Colonic mucosa (tissue), 4 donors: ENCODE results near the gene SSBP4. TPM values are rescaled to one million over a fixed set of nuclear protein-coding genes. Genes with fewer than 3 reads are reported as not detected.

Experiments
- DNase-seq: peaks from one replicate; pipeline ENCODE4 v3.0.0-alpha.2; 2020
- H3K27ac ChIP-seq: fragments of 200-600 bp; one replicate; pipeline ENCODE4 v1.8.0; 2021
- H3K27me3 ChIP-seq: fragments of 200-600 bp; one replicate; pipeline ENCODE4 v1.8.0; 2021
- H3K36me3 ChIP-seq: fragments of 200-600 bp; one replicate; pipeline ENCODE4 v1.8.0; 2021
- H3K4me1 ChIP-seq: fragments of 200-600 bp; one replicate; pipeline ENCODE4 v1.8.0; 2021; ENCODE audit warnings: mild to moderate bottlenecking
- H3K4me3 ChIP-seq: fragments of 200-600 bp; one replicate; pipeline ENCODE4 v1.8.0; 2021
- H3K9ac ChIP-seq, 2 donors: one replicate each; pipeline ENCODE4 v1.7.0; 2013; ENCODE audit warnings: control low read depth in 2 of 2, low read depth in 2 of 2, low read length in 2 of 2
- H3K9me3 ChIP-seq: fragments of 200-600 bp; one replicate; pipeline ENCODE4 v1.8.0; 2021
- intact Hi-C: fragments of 100-400 bp; cut with DNase I; formaldehyde crosslinking; loops from one replicate; pipeline ENCODE4 v1.14.1; 2022
- total RNA-seq, 2 donors: library from RNA; stranded (reverse); fragmentation: NEBNext Ultra II Directional in 1 of 2; extraction: Animal tissue kit (Norgen Biotek cat#: 25700) in 1 of 2; gene quantifications; one replicate each; pipeline ENCODE4 v1.2.1, GENCODE V29; 2021
- TF ChIP-seq, protein P1 (sequence below): fragments of 200-600 bp; IDR thresholded peaks from one replicate; pipeline ENCODE4 v1.8.0; 2022; ENCODE audit warnings: antibody characterized with exemption, mild to moderate bottlenecking
- donor health status: healthy.
- donor health status: DM: no; HTN: no; CAD: no.
- donor health status: DM: no; HTN: no; CAD: no.

Gene SSBP4
- total RNA-seq, 2 donors from 2014 or later, result 40.1 to 77.3 TPM

DNA sequence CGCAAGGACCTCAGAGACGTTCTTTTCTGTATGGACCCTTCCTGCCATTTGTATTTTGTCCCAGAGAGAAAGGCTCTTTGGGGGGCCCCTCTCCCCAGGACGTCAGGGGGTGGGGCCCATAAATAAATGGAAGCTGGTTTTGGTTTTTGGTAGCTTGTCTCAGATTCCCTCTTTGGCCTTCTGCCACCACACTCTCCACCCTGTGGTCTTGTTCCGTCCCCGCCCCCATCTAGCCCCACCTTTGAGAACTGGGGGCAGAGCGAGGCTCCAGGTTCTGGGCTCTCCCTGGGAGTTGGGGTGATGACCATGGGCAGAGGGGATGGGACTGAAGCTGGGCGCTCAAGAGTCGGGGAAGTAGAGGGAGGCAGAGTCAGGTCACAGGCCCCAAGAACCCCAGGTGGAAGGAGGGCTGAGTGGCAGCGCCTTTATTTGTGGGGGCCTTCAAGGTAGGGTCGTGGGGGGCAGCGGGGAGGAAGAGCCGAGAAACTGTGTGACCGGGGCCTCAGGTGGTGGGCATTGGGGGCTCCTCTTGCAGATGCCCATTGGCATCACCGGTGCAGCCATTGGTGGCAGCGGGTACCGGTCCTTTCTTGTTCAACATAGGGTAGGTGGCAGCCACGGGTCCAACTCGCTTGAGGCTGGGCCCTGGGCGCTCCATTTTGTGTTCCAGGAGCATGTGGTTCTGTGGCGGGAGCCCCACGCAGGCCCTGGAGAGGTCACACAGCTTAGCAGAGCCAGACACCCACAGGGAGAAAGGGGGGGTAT, 15.4 kb downstream of the SSBP4 start:
- Histone ChIP-seq H3K27ac (no peak overlapping the region), H3K9ac (no peak overlapping the region), H3K27me3 (no peaks in the 10 kb centered on the region), H3K4me3 (no peak overlapping the region), H3K9me3 (no peaks in the 10 kb centered on the region), H3K36me3 (no peaks in the 10 kb centered on the region), H3K4me1 (peaks cover 8% of the 10 kb centered on the region)
- no peak for DNase-seq
- TF ChIP-seq, protein P1, sequence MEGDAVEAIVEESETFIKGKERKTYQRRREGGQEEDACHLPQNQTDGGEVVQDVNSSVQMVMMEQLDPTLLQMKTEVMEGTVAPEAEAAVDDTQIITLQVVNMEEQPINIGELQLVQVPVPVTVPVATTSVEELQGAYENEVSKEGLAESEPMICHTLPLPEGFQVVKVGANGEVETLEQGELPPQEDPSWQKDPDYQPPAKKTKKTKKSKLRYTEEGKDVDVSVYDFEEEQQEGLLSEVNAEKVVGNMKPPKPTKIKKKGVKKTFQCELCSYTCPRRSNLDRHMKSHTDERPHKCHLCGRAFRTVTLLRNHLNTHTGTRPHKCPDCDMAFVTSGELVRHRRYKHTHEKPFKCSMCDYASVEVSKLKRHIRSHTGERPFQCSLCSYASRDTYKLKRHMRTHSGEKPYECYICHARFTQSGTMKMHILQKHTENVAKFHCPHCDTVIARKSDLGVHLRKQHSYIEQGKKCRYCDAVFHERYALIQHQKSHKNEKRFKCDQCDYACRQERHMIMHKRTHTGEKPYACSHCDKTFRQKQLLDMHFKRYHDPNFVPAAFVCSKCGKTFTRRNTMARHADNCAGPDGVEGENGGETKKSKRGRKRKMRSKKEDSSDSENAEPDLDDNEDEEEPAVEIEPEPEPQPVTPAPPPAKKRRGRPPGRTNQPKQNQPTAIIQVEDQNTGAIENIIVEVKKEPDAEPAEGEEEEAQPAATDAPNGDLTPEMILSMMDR, result no peak
- intact Hi-C loops, result no loop called here

DNA sequence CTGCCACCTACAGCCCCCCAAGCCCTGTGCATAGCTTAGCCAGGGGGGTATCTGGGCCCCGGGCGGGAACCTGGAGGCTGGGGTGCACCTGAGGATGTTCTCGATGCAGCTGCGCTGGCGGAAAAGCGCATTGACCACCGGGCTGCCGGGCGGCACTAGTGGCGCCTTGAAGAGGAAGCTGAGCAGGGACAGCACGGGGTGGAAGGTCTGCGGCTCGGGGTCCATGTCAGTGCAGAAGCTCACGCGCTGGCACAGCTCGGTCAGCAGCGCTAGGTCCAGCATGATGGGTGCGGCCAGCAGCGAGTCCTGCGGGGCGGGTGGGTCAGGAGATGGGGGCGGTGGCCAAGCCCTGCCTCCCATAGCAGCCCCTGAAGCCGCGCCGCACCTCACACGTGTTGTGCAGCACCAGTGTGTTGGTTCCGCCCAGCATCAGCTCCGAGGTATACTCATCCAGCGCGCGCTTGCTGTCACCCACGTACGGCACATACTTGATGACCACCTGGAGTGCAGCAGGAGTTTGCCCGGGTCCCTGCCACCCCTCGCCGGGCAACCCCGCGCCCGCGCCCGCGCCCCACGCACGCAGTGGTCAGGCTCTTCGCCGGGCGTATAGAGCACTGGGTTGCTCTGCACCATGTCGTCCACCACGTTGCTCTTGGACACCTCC, 16.1 kb downstream of the SSBP4 start:
- H3K4me1 ChIP-seq, result peaks cover 8% of the 10 kb centered on the region
- no peak for DNase-seq
- intact Hi-C loops, result no loop called here
- no peaks in the 10 kb centered on the region for H3K27me3 ChIP-seq
- no peaks in the 10 kb centered on the region for H3K36me3 ChIP-seq
- TF ChIP-seq, protein P1, result no peak
- no peaks in the 10 kb centered on the region for H3K9me3 ChIP-seq
- no peak overlapping the region for H3K9ac ChIP-seq
- no peak overlapping the region for H3K27ac ChIP-seq
- H3K4me3 ChIP-seq, result no peak overlapping the region

DNA sequence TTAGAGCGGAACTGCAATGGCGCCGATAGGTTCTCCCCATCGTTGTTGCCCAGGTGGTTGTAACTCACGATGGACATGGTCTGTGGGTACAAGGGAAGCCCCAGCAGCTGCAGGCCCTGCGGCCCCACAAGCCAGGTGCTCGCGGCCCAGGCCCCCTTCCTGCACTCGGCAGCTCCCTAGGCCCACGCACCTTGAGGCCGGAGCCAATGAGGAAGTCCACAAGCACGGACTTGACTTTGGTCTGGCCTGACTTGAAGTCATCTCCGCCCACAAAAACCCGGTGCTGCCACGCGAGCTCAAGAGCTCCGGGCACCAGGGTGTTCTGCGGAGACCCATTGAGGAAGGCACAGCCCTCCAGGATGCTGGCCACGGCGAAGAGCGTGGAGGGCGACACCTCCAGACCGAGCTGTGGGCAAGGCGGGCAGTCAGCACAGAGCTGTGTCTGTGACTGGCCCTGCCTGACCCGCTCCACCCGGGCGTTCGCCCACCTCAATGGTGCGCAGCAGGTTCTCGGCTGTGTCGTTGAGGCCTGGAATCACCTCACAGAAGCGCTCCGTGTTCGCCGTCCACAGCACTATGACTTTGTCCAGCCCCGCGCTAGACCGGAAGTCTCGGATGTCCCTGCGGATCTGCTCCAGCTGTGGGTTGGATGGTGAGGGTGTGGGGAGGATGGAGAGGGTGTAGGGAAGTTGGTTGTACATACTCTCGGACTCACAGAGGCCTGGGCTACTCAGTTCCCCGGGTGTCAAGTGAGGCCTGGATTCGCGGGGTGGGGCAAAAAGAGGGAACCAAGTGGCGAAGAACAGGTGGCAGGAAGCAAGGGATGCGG, 16.9 kb downstream of the SSBP4 start:
- no peaks in the 10 kb centered on the region for H3K27me3 ChIP-seq
- no peaks in the 10 kb centered on the region for H3K36me3 ChIP-seq
- H3K4me3 ChIP-seq, result no peak overlapping the region
- no peak overlapping the region for H3K27ac ChIP-seq
- no peak overlapping the region for H3K9ac ChIP-seq
- intact Hi-C loops, result no loop called here
- no peaks in the 10 kb centered on the region for H3K9me3 ChIP-seq
- H3K4me1 ChIP-seq, result peaks cover 8% of the 10 kb centered on the region
- no peak for DNase-seq
- TF ChIP-seq, protein P1, result no peak

DNA sequence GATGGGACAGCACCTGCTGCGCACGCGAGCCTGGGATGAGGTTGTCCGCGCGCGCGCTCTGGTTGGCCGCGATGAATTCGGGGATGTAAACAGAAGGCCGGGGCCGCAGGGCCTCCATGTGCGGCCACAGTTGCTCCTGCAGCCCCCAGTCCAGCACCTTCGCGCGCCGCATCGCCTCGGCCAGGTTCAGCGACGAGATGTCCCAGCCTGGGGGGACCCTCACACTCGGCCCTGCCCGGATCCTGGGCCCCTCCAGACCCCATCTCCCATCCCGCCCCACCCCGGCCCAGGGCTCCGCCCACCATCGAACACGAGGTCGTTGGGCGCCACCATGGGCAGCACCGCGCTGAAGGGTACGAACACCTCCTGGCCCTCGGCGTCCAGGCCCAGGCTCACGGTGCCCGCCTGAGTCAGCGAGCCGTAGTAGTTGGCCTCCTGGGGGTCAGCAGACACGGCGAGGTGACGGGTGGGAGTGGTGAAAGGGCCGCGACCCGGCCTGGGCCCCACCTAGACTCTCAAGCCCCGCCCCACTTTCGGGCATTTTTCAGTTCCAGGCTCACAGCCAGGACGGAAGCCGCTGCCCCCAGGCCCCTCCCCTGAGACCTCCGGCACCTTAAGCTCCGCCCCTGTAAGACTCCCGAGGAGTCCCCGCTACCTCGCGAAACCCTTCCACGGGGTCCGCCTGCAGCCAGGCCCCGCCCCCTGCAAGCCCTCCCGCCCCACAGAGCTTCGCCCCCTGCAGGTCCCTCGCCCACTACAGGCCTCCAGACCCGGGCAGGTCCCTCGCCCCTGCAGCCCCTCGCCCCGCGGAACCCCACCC, 17.7 kb downstream of the SSBP4 start:
- Histone ChIP-seq H3K27me3 (no peaks in the 10 kb centered on the region), H3K9ac (no peak overlapping the region), H3K36me3 (no peaks in the 10 kb centered on the region), H3K4me3 (peak overlapping the region; percentile 48), H3K9me3 (no peaks in the 10 kb centered on the region), H3K27ac (no peak overlapping the region), H3K4me1 (peaks cover 8% of the 10 kb centered on the region)
- DNase-seq, result peak; percentile 89
- TF ChIP-seq, protein P1, result no peak
- intact Hi-C loops, result no loop called here
